T-cell (primary cell): Measurements from ENCODE around the gene IFITM2. TPM values are rescaled to one million over a fixed set of nuclear protein-coding genes. Genes with fewer than 3 reads are reported as not detected.

Experiments used
- ATAC-seq, 4 experiments: fragments of 200-7000 bp in 3 of 4; fragments of 150-1000 bp in 1 of 4; cut with Tn5 transposase; replicated peaks in 1 of 4; 1 replicate in 3 of 4; 2 replicates in 1 of 4; pipeline ENCODE4 v1.10.0; 2021; ENCODE audit warnings: moderate library complexity in 3 of 4, mild to moderate bottlenecking in 2 of 4, moderate number of reproducible peaks in 1 of 4
- CTCF ChIA-PET, 2 donors: fragments of 300-600 bp; sonication (Branson Sonifier 250); formaldehyde crosslinking; loops; one replicate each; lab custom pipeline; 2022; ENCODE audit warnings: antibody characterized with exemption in 2 of 2; lab: Charles Lee
- POLR2A ChIA-PET, 2 donors: fragments of 300-600 bp; sonication (Branson Sonifier 250); formaldehyde crosslinking; loops; one replicate each; lab custom pipeline; 2022; ENCODE audit warnings: antibody characterized with exemption in 2 of 2; lab: Charles Lee
- DNase-seq, 35 experiments: peaks; one replicate each; pipeline versions ENCODE4 v3.0.0 to v3.0.0-alpha.2; 2013 to 2023
- H3K27ac ChIP-seq: one replicate; pipeline ENCODE4 v1.5.1; 2013; ENCODE audit warnings: low read length
- H3K27me3 ChIP-seq, 2 experiments: replicated peaks in 1 of 2; 1 replicate in 1 of 2; 2 replicates in 1 of 2; pipeline versions ENCODE4 v1.6.1 to v1.7.0; 2013; ENCODE audit warnings: low read length in 1 of 2, mixed read lengths in 1 of 2; ENCODE audit not compliant: control insufficient read depth in 2 of 2, insufficient read depth in 2 of 2; ENCODE audit errors: extremely low read depth in 1 of 2
- H3K36me3 ChIP-seq, 2 donors: 1 replicate in 1 of 2; 2 replicates in 1 of 2; pipeline versions ENCODE4 v1.6.1 to v1.7.0; 2013; ENCODE audit warnings: low read length in 1 of 2; ENCODE audit not compliant: control insufficient read depth in 2 of 2, insufficient read depth in 1 of 2; ENCODE audit errors: extremely low read depth in 1 of 2
- H3K4me1 ChIP-seq, 2 experiments: 1 replicate in 1 of 2; 2 replicates in 1 of 2; pipeline versions ENCODE4 v1.6.1 to v1.7.0; 2013; ENCODE audit warnings: low read length in 2 of 2, mixed read lengths in 1 of 2; ENCODE audit not compliant: insufficient read depth in 2 of 2, control insufficient read depth in 1 of 2; ENCODE audit errors: extremely low read depth in 1 of 2
- H3K4me3 ChIP-seq, 2 donors: 1 replicate in 1 of 2; 2 replicates in 1 of 2; pipeline versions ENCODE4 v1.5.1 to v1.7.0; 2013; ENCODE audit warnings: mild to moderate bottlenecking in 2 of 2, low read length in 1 of 2, moderate library complexity in 1 of 2; ENCODE audit not compliant: control insufficient read depth in 1 of 2; ENCODE audit errors: extremely low read depth in 1 of 2
- H3K9me3 ChIP-seq: 2 replicates; pipeline ENCODE4 v1.7.0; 2013
- H3K27ac Mint-ChIP-seq, 2 donors: one replicate each; pipeline ENCODE4 v1.8.0; 2020 to 2021; ENCODE audit warnings: mild to moderate bottlenecking in 2 of 2, mixed read lengths in 2 of 2
- H3K27me3 Mint-ChIP-seq, 2 donors: one replicate each; pipeline ENCODE4 v1.8.0; 2021 to 2022; ENCODE audit warnings: mixed read lengths in 2 of 2
- H3K36me3 Mint-ChIP-seq: one replicate; pipeline ENCODE4 v1.8.0; 2021; ENCODE audit warnings: mixed read lengths
- H3K4me1 Mint-ChIP-seq, 3 donors: one replicate each; pipeline ENCODE4 v1.8.0; 2020 to 2022; ENCODE audit warnings: mixed read lengths in 3 of 3, mild to moderate bottlenecking in 1 of 3
- H3K4me3 Mint-ChIP-seq, 3 donors: one replicate each; pipeline ENCODE4 v1.8.0; 2020 to 2022; ENCODE audit warnings: mild to moderate bottlenecking in 3 of 3, mixed read lengths in 3 of 3, moderate library complexity in 3 of 3
- H3K9me3 Mint-ChIP-seq, 3 donors: one replicate each; pipeline ENCODE4 v1.8.0; 2020 to 2022; ENCODE audit warnings: mixed read lengths in 3 of 3
- WGBS: methylation state at CpG from one replicate; pipeline ENCODE4 v1.1.5; 2013; ENCODE audit warnings: missing lambda C conversion rate; ENCODE audit not compliant: insufficient coverage; 5-methylcytosine and 5-hydroxymethylcytosine counted together
- total RNA-seq, 35 experiments: library from RNA in 6 of 35; stranded (reverse) in 6 of 35; fragments of 120-200 nt in 1 of 35; gene quantifications; one replicate each; pipeline versions ENCODE4 v1.2.1 to v1.2.4 and lab custom pipeline; 2013 to 2026

Gene IFITM2
- total RNA-seq, 5 donors from 2014 or later (not counting 1 experiment from before 2014, with no cell fraction given), result 276 to 654 (median 359) TPM

DNA sequence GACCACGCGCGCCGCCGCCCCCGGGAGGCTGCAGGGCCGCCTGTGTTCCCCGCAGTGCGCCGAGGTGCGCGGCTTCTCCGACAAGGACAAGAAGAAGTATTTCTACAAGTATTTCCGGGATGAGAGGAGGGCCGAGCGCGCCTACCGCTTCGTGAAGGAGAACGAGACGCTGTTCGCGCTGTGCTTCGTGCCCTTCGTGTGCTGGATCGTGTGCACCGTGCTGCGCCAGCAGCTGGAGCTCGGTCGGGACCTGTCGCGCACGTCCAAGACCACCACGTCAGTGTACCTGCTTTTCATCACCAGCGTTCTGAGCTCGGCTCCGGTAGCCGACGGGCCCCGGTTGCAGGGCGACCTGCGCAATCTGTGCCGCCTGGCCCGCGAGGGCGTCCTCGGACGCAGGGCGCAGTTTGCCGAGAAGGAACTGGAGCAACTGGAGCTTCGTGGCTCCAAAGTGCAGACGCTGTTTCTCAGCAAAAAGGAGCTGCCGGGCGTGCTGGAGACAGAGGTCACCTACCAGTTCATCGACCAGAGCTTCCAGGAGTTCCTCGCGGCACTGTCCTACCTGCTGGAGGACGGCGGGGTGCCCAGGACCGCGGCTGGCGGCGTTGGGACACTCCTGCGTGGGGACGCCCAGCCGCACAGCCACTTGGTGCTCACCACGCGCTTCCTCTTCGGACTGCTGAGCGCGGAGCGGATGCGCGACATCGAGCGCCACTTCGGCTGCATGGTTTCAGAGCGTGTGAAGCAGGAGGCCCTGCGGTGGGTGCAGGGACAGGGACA is 26.7 kb upstream of the IFITM2 start:
- CTCF ChIA-PET, result interaction anchor here (1.7 to 2.1 kb wide), 2 partner anchors 30 kb away, joined by 7 to 8 read pairs; no protein-coding TSS in a partner anchor
- no peaks in the 10 kb centered on the region for H3K9me3 ChIP-seq
- DNase-seq (peak in 9 of 35 experiments; percentile 15 to 63 (median 51)), ATAC-seq (peak; percentile 36 to 53 (median 48))
- H3K36me3 Mint-ChIP-seq, result no peaks in the 10 kb centered on the region
- 10% methylated on average over 79 of the region's 79 CpGs for WGBS
- H3K4me1 Mint-ChIP-seq, result peaks cover 43 to 67% (median 57%) of the 10 kb centered on the region in 3 donors
- peaks cover 0 to 16% of the 10 kb centered on the region in 2 donors for H3K27me3 Mint-ChIP-seq
- peak overlapping the region; percentile 81 to 90 for H3K27ac Mint-ChIP-seq
- H3K9me3 Mint-ChIP-seq, result peaks cover 0 to 9% (median 0%) of the 10 kb centered on the region in 3 donors
- H3K27ac ChIP-seq, result no peak overlapping the region
- peak overlapping the region; percentile 84 to 91 (median 85) for H3K4me3 Mint-ChIP-seq
- no peaks in the 10 kb centered on the region for H3K36me3 ChIP-seq
- peak overlapping the region; percentile 51 to 63 for H3K4me3 ChIP-seq
- H3K4me1 ChIP-seq, result peaks cover 17 to 67% of the 10 kb centered on the region in 2 experiments
- POLR2A ChIA-PET, result no interaction called here
- H3K27me3 ChIP-seq, result peaks cover 0 to 70% of the 10 kb centered on the region in 2 experiments

DNA sequence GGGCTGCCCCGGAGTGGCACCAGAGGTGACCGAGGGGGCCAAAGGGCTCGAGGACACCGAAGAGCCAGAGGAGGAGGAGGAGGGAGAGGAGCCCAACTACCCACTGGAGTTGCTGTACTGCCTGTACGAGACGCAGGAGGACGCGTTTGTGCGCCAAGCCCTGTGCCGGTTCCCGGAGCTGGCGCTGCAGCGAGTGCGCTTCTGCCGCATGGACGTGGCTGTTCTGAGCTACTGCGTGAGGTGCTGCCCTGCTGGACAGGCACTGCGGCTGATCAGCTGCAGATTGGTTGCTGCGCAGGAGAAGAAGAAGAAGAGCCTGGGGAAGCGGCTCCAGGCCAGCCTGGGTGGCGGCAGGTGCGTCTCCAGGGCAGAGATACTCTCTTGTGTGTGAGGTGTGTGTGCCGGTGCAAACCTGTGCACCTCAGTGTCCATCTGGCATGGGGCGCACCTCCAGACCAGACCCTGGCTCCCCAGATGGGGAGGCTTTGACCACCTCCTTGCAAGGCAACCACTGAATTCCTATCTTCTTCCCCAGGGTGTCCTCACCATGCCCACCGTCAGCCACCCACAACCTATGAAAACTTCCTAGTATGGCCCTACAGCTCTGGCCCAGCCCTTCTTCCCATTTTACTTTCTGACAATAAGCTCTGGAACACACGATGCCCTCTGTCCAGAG is 26.0 kb upstream of the IFITM2 start:
- H3K4me3 Mint-ChIP-seq, result peak overlapping the region; percentile 84 to 91 (median 85)
- H3K36me3 Mint-ChIP-seq, result no peaks in the 10 kb centered on the region
- peaks cover 0 to 2% (median 0%) of the 10 kb centered on the region in 3 donors for H3K9me3 Mint-ChIP-seq
- CTCF ChIA-PET, result interaction anchor here (1.7 to 2.1 kb wide), 2 partner anchors 30 to 31 kb away, joined by 7 to 8 read pairs; no protein-coding TSS in a partner anchor
- Histone ChIP-seq H3K27me3 (peaks cover 0 to 72% of the 10 kb centered on the region in 2 experiments), H3K9me3 (no peaks in the 10 kb centered on the region), H3K27ac (no peak overlapping the region), H3K4me1 (peaks cover 22 to 74% of the 10 kb centered on the region in 2 experiments), H3K4me3 (peak overlapping the region; percentile 51 to 63), H3K36me3 (no peaks in the 10 kb centered on the region)
- ATAC-seq (peak; percentile 5 to 10 (median 9)), DNase-seq (peak in 1 of 35 experiments; percentile 13)
- H3K27me3 Mint-ChIP-seq, result peaks cover 0 to 16% of the 10 kb centered on the region in 2 donors
- POLR2A ChIA-PET, result no interaction called here
- H3K27ac Mint-ChIP-seq, result peak overlapping the region; percentile 81 to 90
- 27% methylated on average over 25 of the region's 26 CpGs for WGBS
- H3K4me1 Mint-ChIP-seq, result peaks cover 45 to 71% (median 60%) of the 10 kb centered on the region in 3 donors

DNA sequence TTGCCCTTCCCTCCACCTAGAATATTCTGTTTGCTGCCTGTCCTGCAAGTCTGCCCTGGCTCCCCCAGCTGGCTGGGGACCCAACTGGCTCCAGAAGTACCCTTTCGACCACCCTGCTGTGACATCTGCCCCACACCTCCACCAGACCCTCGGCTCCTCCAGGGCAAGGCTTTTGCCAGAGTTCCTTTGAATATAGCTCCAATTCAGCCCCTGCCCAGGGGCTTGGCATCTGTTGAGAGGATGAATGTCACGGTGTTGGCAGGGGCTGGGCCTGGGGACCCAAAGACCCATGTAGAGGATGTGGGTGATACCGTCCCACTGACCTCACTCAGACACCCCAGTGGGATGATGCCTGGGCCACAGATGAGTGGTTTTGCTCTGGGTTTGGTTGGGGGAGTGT is 25.4 kb upstream of the IFITM2 start:
- CTCF ChIA-PET, result interaction anchor here in 1 of 2 donors (2.1 kb wide), 1 partner anchor 31 kb away, joined by 7 read pairs; no protein-coding TSS in a partner anchor
- H3K9me3 ChIP-seq, result no peaks in the 10 kb centered on the region
- no peaks in the 10 kb centered on the region for H3K36me3 ChIP-seq
- H3K27me3 ChIP-seq, result peaks cover 0 to 76% of the 10 kb centered on the region in 2 experiments
- H3K4me1 ChIP-seq, result peaks cover 22 to 80% of the 10 kb centered on the region in 2 experiments
- Mint-ChIP-seq H3K4me1 (peaks cover 51 to 71% (median 62%) of the 10 kb centered on the region in 3 donors), H3K27ac (peak overlapping the region; percentile 66 to 74), H3K36me3 (no peaks in the 10 kb centered on the region), H3K4me3 (peak overlapping the region; percentile 84 to 91 (median 85)), H3K9me3 (no peaks in the 10 kb centered on the region), H3K27me3 (peaks cover 0 to 16% of the 10 kb centered on the region in 2 donors)
- WGBS, result no CpG with 5 or more reads among the region's 4 CpGs
- POLR2A ChIA-PET, result no interaction called here
- H3K27ac ChIP-seq, result no peak overlapping the region
- ATAC-seq (no peak), DNase-seq (peak in 1 of 35 experiments; percentile 11)
- H3K4me3 ChIP-seq, result peak overlapping the region in 1 of 2 donors; percentile 63

DNA sequence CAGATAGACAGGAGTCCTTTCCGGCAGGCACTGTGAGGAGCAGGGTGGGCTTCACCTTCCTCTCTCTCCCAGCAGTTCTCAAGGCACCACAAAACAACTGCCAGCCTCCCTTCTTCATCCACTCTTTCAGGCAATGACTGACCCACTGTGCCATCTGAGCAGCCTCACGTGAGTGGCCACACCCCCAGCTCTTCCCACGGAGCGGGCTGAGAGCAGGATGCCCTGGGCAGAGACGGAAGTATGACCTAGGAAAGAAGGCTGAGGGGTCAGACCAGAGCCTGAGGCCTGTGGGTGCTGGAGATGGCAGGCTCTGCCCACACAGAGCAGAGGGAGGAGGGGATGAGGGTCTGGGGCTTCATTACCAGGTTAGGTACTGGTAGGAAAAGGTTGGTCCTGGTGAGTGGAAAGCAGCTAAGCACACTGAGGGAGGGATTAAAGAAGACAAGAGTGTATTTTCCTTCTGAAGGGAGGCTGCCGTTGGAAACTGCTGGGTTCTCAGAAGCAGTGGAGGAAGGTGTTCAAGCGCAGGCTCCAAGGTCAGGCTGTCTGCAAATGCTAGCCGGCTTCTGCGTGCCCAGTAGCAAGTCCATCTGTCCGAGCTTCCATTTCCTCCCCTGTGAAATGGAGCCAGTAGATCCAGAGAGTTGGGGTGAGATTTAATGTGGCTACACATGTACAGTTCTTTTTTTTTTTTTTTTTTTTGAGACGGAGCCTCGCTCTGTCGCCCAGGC is 24.8 kb upstream of the IFITM2 start:
- Histone ChIP-seq H3K9me3 (no peaks in the 10 kb centered on the region), H3K4me3 (peak overlapping the region in 1 of 2 donors; percentile 63), H3K27ac (no peak overlapping the region), H3K27me3 (peaks cover 0 to 78% of the 10 kb centered on the region in 2 experiments), H3K4me1 (peaks cover 19 to 80% of the 10 kb centered on the region in 2 experiments), H3K36me3 (no peaks in the 10 kb centered on the region)
- ATAC-seq (no peak), DNase-seq (peak in 1 of 35 experiments; percentile 10)
- Mint-ChIP-seq H3K4me1 (peaks cover 49 to 70% (median 59%) of the 10 kb centered on the region in 3 donors), H3K4me3 (peak overlapping the region; percentile 84 to 91 (median 85)), H3K27me3 (peaks cover 0 to 16% of the 10 kb centered on the region in 2 donors), H3K27ac (peak overlapping the region; percentile 52 to 74), H3K36me3 (no peaks in the 10 kb centered on the region), H3K9me3 (no peaks in the 10 kb centered on the region)
- ChIA-PET CTCF (interaction anchor here (0.6 to 2.1 kb wide), 5 partner anchors 31 to 143 kb away, joined by 3 to 7 read pairs (median 3); no protein-coding TSS in a partner anchor), POLR2A (interaction anchor here in 1 of 2 donors (0.6 to 0.7 kb wide), 2 partner anchors 45 to 64 kb away, joined by 3 read pairs; no protein-coding TSS in a partner anchor)
- 77% methylated on average over 3 of the region's 13 CpGs for WGBS

DNA sequence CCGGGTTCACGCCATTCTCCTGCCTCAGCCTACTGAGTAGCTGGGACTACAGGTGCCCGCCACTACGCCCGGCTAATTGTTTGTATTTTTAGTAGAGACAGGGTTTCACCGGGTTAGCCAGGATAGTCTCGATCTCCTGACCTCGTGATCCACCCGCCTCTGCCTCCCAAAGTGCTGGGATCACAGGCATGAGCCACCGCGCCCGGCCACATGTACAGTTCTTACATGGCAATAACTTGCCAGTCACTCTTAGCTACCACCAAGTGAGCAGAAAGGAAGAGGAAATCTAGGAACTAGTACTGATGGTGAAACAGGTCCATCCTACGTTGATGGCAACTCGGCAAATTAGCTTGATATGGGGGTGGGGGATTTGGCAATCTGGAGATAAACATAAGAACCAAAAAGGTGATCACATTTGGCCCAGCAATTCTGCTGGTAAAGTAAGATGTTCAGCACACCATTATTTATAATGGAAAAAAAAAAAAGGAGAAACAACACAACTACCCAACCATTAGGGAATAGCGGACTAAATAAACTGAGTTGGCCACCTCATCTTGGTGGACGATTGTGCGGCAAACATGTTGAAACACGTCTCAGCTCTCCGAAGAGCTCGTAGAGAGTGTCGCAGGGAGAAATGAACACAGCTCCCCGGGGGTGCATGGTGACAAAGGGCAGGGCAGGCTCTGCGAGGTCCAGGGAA is 24.1 kb upstream of the IFITM2 start:
- Mint-ChIP-seq H3K27ac (peak overlapping the region; percentile 1 to 48), H3K27me3 (peaks cover 0 to 16% of the 10 kb centered on the region in 2 donors), H3K9me3 (no peaks in the 10 kb centered on the region), H3K4me3 (peak overlapping the region in 2 of 3 donors; percentile 84 to 91), H3K36me3 (no peaks in the 10 kb centered on the region), H3K4me1 (peaks cover 46 to 65% (median 58%) of the 10 kb centered on the region in 3 donors)
- ChIA-PET CTCF (interaction anchor here (0.7 kb wide), 2 partner anchors 33 to 63 kb away, joined by 3 to 6 read pairs; no protein-coding TSS in a partner anchor), POLR2A (interaction anchor here in 1 of 2 donors (0.7 kb wide), 1 partner anchor 65 kb away, joined by 3 read pairs; no protein-coding TSS in a partner anchor)
- H3K9me3 ChIP-seq, result no peaks in the 10 kb centered on the region
- peak overlapping the region in 1 of 2 donors; percentile 6 for H3K4me3 ChIP-seq
- peaks cover 16 to 79% of the 10 kb centered on the region in 2 experiments for H3K4me1 ChIP-seq
- H3K36me3 ChIP-seq, result no peaks in the 10 kb centered on the region
- no peak overlapping the region for H3K27ac ChIP-seq
- WGBS, result 86% methylated on average over 8 of the region's 23 CpGs
- DNase-seq (peak in 1 of 35 experiments; percentile 10), ATAC-seq (no peak)
- peaks cover 0 to 77% of the 10 kb centered on the region in 2 experiments for H3K27me3 ChIP-seq
